HG03565 (cell line): ENCODE measurements around the gene ARGLU1.
A peak's percentile ranks its signal among the peaks of the same experiment; 100 is the strongest.

Source experiments
- ATAC-seq: cut with Tn5 transposase; IDR thresholded peaks from one replicate; pipeline ENCODE4 v1.9.1; 2021; ENCODE audit warnings: mild to moderate bottlenecking, moderate library complexity; ENCODE audit not compliant: unreplicated experiment

ARGLU1 gene

DNA sequence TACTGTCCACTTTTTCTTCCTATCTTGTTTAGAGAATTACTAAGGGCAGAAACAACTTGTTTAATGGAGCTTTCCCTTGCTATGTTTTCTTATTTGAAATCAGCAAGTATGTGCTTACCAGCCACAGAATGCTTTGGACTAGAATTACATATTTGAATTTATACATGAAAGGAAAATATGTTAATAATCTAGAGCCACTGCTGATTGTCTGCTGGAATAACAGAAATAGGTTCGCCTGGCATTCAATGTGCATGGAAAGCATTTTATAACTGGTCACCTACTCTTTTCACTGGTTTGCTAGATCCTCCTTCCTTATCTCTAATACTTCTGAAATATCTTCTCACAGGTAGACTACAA, 40.5 kb downstream of the ARGLU1 start:
- ATAC-seq, result no peak

DNA sequence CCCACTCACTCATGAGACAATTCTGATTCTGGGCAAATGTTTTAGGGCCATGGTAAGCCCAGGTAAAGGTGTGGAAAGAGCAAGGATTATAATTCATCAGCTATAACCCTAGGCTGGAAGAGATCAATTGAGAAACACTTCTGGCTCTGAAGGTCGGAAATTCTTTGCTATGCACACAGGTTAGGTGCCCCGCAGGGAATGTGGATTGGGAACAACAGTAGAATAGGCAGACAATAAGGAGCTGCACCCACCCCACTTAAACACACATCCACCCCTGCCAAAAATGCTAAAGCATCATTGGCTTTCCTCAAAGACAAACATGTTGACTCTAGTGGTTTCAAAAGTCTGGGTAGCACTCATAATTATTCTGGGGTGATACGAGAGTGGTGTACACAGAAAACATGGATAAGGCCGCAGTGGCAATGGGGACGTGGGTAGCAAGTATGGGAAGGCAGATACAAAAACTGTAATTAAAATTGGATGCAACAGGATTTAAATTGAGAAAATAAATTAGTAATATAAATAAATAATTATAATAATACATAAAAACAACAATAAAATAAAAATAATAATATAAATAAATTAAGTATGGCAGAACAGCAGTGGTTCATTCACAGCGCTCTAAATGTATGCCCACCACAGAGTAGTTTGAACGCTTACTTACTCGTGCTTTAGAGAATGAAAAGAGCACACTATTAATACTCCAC, 41.0 kb downstream of the ARGLU1 start:
- no peak for ATAC-seq

DNA sequence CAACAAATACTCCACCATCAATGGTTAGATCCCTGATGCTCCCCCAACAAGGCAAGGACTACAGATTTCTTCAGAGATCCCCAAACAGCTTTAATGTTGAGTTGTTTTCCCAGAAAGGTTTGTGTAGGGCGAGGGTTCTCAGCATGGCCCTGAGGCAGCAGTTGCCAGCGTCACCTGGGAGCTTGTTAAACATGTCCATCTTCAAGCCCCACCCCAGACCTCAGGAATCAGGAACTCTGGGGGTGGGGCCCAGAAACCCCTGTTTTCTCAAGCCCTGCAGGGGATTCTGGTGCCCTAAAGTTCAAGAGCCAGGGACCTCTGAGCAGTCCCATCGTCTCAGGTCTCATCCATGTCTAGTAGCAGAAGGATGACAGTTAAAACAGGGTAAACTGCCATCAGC, 42.1 kb downstream of the ARGLU1 start:
- no peak for ATAC-seq

DNA sequence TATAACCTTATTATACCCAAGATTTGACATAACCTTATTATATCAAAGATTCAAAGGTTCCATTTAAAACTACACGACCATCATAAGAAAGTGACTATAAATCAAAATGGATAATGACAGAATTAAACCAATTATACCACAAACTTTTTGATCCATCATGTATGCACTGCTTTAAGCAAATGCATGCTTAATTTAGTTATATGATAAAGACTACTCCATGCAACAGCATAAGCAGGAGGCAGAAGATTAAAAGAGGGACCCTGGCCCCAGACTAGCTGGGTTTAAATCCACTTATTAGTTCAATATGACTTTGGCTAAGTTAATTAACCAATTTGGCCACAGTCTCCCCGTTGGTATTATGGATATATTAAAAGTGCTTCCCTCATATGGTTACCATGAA, 43.8 kb downstream of the ARGLU1 start:
- no peak for ATAC-seq

DNA sequence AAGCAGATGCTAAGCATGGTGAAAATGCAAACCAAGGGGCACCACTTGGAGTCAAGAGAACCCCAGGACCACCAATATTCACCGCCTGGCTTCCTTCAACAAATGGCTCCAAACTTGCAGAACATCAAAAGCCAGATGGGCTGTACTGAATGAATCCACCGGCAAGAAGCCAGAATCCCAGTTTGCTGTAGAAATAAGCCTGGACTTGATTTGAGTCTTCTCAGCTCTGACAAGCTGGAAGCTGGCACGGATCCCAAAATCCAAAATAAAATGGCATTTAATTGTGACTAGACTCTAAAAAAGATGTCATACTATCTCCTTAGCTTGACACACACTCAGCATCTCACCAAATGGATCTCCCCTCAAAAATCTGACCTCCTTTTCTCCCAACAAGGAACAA, 44.4 kb downstream of the ARGLU1 start:
- ATAC-seq, result no peak

DNA sequence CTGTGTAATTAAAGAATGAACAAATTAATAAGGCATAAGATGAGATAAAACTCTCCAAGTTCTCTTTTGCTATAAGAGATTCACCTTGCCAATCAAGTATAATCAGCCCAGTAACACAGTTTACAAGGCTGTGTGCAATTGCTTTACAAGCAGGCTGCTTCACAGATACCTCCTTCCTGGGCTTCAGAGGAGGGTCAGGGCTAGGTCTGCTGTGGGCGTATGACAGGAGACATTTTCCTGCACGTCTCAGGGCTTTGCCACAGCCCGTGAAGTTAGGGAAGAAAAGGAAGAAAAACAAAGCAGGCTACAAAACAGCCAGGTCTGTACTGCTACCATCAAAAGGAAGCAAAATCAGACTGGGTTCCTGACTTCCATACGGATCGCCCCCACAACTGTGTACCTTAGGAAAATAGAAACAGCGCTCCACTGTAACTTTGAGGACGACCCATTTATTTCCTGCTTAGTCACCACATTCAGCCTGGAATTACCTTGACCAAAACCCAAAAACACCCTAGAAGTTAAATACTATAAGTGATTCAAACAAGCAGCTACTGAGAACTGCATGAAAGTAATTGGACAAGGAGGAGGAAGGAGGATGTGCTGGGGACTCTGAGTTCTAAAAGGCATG, 44.9 kb downstream of the ARGLU1 start:
- ATAC-seq, result no peak

DNA sequence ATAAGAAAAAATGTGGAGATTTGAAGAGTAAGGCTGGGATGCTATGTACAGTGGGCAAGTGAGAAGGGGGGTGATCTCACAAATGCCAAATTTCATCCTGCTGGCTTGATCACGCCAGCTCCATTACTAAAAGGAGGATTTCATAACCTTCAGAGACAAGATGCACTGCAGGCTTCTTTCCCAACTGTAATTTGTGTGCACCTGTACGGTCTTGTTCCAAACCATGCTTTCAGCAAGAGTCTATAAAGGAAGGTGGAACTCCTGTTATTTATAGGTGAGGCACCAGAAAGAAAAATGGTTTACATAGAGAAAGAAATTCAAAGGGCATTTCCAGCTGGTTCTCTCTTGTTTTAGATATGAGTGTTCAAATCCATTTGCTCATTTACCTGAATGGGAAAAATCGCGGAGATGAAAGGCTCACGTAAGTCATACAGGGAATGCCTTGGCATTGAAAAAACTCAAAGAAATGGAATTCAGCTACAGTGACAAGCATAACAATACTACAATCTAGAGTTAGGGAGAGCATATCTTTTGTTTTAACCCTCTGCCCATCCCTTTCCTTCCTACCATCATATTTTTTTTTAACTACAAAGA, 45.7 kb downstream of the ARGLU1 start:
- no peak for ATAC-seq

DNA sequence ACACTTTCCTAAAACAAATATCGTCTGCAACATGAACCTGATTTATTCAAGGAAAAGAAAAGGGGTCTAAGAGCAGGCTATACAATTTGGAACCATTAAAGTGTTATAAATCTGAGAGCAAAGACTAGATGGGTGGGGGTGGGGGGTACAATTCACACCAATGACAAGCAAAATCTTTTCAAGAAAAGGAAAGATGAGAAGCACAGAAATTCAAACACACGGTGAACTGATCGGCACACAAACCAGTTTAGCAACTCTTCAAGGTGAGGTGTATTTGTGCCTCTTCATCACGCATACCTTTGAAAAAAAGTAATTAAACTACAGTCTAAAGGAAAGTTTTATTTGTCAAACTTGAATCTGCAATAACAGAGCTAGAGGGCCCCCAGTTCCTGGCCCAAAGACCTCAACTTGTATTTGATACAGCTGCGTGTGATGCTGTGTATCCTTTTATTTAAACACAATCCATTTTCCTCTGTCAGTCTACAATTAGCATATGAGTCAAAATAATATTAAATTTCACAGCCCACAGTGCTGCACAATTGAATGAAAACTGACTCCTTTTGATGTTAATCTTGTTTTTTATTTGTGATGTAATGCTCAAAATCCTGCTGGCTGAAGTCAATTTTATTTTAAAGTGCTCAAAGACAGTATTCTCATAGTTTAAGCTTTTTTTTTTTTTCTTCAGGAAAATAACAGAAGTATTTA, 46.7 kb downstream of the ARGLU1 start:
- no peak for ATAC-seq

DNA sequence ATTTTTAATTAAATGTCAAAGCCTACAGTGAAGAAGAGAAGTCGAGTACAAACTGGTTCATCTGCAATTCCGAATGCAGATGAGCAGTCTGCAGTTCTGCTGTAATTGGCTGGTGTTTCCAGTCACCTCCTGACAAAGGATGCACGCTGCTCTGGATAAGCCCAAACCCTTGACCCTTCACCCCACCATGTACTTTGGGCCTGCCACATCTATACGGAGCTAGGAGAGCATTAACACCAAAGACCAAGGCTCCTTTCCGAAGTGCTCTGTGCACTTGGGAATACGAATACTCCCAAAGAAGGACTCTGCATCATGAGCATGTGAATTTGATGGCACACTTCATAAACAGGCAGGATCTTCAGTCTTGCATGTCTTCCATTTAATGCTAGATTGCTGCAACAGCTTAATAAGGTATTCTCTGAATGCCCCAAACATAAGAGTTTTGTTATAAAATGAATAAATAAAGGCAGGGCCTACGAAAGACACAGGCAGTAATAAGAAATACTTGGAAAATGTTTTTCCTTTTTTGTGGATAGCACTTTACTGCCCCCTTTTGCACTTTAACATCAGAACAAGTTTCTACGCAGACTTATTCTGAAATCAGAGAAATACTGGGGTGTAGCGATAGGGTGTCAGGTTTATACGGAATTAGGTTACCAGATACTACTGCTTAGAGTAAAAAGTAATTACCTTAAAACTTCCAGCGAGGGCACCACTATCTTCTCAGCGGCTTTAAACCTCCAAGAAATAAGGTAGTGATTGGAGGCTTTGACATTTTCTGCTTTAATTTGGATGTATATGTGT, 47.5 kb downstream of the ARGLU1 start:
- no peak for ATAC-seq

DNA sequence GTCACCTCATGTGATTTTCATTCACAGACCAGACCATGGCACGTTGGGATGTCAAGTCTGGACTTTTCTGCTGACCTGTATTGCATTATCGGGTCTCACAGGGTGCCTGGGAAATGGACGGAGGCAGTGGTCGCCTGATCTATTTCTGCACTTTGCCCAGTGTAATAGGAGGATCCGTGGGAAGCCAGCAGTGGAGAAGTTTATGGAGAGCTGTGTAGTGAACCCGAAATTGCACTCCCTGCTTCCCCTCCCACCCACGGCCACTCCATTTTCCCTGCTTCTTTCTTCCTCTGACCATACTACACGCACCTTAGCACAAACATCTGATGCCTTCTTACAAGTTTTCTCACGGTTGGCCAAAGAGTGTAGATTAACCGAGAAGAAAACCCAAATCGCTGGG, 49.4 kb downstream of the ARGLU1 start:
- ATAC-seq, result no peak

DNA sequence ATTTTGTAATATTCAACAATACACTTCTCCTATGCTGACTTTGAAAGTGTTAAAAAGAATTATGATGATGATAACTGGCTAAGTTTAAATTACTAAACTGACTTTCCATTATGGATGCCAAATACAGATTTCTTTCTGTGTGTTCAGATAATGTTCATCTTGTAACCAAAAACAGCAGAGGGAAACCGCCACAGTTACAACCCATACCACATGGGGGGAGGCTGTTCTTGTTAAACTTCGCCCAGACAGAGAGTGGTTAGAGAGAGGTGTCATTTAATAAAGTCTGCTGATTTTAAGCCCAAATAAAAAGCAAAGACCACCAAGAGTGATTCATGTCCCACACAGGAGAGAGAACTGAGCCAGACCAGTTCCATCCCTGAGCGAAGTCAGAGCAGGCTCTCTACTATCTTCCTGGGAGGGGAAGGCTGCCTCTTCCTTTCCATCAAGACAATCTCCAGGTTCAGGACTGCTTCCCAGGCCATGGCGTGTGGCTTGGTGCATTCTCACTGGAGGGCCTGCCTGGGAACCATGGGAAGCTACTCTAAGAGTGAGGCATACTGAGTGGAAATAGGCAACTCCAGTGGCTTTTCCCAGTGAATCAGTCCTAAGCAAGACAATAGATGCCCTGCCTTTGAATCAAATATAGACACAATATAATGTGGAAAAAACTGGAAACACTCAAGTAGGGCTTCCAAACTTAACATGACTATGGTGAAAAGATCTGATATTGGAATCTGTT, 50.7 kb downstream of the ARGLU1 start:
- ATAC-seq, result no peak

DNA sequence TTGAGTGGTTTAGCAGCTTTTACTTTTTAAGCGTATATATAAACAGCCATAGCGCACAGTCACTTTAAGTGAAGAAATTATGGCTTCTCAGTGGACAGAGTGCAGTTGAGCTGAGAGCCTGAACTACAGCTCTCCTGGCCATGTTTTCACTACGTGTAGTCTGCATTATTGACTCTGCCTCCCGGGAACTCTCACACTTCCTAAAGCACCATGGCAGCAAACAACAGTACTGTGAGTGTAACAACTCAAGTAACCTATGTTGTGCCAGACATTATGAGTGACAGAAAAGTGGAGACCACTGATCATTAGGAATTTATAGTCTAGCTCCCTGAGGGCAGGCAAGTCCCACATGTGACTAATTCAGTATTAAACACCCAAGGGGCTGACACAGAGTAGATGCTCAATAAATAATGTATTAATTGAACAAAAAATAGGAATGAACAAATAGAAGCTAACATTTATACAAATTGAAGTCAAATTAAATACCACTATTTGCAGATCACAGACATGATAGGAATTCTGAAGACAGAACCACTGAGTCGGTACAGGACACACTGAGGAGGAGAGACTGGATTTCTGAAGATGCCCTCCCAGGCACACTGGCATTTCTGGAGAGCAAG, 52.2 kb downstream of the ARGLU1 start:
- ATAC-seq, result no peak

DNA sequence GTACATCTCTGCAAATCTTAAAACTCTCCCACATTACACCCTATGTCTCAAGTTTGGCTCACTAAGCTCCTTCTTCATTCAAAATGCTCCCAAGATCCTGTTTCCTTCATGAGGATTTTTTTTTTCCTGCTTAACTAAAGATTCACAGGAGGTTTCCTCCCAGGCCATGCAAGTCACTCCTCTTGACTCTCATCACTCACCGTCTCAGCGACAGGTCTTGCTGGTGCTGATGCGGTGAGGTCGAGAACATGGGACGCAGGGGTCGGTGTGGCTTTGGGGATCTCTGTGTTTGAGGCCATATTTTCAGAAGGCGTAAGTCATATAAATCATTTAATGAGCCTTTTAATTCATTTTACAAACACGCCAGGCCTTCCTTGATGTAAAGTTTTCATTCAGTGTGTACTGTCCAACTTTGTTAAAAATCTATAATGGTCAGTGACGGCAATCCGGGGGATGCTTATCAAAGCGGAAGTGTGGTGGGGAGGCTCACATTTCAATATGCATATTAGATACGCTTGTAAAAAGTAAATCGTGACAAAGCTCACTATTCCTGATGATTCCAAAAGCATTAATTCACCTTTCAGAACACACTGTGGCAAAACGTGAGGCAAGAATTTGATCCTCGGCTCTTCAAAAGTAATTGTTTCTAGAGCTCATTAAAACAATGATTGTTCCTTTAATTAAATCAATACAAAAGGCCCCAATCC, 52.9 kb downstream of the ARGLU1 start:
- no peak for ATAC-seq

DNA sequence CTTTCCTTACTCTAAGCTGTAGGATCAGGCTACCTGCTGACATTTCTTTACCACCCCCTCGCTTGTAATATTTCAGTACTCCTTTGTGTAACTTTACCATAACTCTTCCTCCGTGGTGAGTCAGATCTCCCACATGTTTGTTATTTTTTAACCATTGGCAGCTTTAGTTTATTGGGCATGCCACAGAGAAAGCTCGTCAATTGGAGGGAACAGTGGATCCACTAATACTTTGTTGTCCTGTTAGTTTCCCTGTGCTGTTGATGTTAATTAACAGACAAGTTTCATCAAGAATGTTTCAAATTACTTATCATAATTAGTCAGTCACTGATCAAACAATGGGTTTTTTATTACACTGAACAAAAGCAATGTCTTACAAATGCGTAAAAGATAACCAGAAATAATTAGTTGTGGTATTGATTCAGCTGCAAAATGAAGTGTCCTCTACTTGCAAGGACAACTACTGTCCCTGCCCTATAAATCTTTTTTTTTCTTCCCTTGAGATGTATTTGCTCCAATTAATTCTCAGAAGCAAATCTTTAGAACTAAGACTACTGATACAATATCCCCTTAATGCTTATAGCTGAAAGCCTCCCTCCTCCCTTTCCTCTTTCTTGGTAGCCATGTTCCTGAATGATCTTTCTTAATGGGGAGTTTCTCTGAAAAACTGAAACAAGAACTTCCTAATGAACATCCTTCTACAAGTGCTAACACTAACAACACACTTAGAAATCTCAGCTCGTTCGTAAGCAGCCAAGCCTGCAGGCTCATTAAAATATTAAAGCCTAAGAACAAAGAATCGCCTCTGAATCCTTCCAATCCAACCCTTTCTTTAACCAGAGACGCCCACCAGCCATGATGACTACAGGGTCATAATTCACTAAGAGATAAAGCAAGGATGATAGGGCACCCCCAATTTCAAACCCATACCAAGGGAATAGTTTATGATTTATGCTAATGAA, 54.6 kb downstream of the ARGLU1 start:
- no peak for ATAC-seq

DNA sequence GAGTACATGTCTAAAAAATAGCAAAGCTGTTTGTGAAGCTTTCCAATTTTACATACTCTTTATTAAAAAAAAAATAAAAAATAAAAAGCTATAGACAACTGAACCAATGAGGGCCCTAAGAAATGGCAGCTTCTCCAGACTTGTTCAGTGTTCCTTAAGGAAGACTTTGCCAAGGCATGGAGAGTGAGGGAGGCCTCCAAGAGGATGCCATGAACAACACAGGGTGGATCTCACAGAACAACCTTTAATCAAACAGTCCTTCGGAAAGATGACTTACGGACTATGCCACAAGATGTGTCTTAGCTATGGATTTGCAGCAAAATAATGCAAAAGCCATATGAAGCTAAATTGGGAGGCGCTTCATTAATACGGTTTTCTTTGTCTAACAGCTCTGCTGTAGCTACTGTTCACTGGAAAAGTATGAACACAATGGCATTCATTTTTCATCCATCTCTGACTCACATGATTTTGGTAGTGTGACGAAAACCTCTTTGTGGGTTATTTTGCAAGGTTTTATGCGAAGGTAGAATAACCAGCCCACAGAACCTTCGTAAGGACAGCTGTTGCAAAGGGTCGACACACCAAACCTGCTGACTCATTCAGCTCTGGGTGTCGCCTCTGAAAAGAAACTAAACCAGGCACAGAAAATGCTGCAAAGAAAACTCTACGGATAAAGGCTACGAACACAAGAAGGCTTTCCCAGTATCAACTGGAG, 60.2 kb downstream of the ARGLU1 start:
- ATAC-seq, result peak; percentile 71

DNA sequence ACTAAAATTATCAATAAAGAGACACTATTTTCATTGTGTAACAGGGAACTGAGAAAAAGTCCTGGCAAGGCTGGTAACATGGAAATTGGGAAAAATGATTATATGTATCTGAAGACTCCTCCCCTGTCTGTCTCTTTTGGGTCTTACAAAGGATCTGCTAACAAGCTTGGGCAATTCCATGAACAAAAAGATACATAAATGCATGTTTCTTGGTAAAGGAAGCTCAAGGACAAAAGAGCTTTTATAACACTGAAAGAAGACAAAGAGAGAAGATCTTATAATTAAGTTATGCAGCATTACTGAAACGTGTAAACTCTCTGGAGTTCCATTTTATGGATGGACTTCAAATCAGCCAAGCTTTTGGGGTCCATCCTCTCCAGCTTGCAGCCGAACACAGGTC, 61.7 kb downstream of the ARGLU1 start:
- no peak for ATAC-seq

DNA sequence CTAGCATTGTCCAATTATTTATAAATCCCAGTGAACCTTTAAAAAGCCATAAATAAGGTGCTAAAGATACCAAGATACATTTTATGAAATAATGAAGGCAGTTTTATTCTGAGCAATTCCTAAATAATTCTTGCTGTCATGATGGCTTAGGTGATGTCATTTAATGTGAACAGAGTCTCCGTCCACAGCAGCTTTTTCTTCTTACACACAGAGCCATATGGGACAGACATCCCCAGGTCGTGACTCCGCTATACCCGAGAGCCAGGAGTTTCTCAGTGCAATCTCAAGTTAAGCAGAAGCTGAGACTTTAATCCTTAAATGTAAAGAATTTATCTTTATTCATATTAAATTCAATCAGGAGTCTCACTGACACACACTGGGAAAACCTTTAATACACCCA, 62.2 kb downstream of the ARGLU1 start:
- ATAC-seq, result no peak

DNA sequence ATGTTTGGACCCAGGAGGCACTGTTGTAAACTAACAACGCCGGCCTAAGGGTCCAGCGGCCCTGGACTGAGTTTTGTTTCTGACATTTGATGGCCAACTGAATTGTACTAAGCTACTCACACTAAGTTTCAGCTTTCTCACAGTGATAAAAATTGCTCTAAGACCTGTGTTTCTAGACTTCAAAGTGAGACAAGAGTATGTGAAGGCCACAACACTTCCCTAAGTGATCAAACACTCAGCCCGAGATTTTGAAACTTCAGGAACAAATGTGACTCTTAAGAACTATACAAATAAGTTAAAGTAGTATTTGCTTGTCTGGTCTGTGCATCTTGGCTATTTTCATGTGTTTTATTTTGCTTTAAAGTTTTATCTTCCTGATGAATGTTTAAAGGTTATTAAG, 62.6 kb downstream of the ARGLU1 start:
- no peak for ATAC-seq
